Astrocyte (in vitro differentiated cells and primary cell): ENCODE results near the gene MAP1LC3A.

ENCODE experiments used
- EZH2 ChIP-seq: IDR thresholded peaks from 2 replicates; pipeline ENCODE4 v1.6.1; 2012; ENCODE audit warnings: mild to moderate bottlenecking, low read length, inconsistent platforms; ENCODE audit not compliant: insufficient read depth
- TF ChIP-seq, protein P1 (sequence below): IDR thresholded peaks from 2 replicates; pipeline ENCODE4 v1.5.1; 2011; ENCODE audit warnings: low read depth, mild to moderate bottlenecking, inconsistent platforms, low read length, moderate library complexity; ENCODE audit not compliant: insufficient read depth

DNA sequence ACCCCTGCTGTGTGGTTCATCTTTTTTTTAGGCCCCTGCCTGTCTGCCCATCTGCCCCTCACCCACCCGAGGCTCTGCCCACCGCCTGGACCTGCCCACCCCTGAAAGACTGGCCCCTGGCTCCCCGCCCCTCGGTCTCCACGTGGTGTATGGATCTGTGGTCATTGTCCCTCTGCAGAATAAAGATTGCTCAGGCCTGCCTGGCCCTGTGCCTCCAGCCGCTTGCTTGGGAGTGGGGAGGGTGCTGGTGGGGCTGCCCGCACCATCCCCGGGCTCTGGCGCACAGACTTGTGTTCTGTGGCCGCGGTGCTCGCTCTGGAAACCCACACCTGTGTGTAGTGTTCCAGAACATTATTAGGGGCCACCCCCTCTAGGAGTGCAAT lies 1.6 kb downstream of the MAP1LC3A start:
- TF ChIP-seq, protein P1, sequence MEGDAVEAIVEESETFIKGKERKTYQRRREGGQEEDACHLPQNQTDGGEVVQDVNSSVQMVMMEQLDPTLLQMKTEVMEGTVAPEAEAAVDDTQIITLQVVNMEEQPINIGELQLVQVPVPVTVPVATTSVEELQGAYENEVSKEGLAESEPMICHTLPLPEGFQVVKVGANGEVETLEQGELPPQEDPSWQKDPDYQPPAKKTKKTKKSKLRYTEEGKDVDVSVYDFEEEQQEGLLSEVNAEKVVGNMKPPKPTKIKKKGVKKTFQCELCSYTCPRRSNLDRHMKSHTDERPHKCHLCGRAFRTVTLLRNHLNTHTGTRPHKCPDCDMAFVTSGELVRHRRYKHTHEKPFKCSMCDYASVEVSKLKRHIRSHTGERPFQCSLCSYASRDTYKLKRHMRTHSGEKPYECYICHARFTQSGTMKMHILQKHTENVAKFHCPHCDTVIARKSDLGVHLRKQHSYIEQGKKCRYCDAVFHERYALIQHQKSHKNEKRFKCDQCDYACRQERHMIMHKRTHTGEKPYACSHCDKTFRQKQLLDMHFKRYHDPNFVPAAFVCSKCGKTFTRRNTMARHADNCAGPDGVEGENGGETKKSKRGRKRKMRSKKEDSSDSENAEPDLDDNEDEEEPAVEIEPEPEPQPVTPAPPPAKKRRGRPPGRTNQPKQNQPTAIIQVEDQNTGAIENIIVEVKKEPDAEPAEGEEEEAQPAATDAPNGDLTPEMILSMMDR: no peak
- TF ChIP-seq EZH2: no peak
